ENCODE data around the gene TRIO. TPM values are rescaled to one million over a fixed set of nuclear protein-coding genes. Genes with fewer than 3 reads are reported as not detected.

TRIO gene
- total and polyA plus RNA-seq, 3 experiments from 2014 or later: 0.89 to 4.4 (median 4.2) TPM

- Histone ChIP-seq H3K27me3 (ENCODE audit: insufficient read depth, low read length, poor library complexity, severe bottlenecking) (no peaks in the 10 kb centered on the region), H3K4me3 (ENCODE audit: low read length) (no peak overlapping the region), H3K9me3 (ENCODE audit: low read length) (no peaks in the 10 kb centered on the region), H3K27ac (ENCODE audit: low read depth, low read length) (no peak overlapping the region), H3K4me1 (ENCODE audit: insufficient read depth, low read length) (no peaks in the 10 kb centered on the region), H3K36me3 (ENCODE audit: insufficient read depth, low read length) (no peaks in the 10 kb centered on the region)
- CTCF ChIA-PET: no interaction called here
- no peak overlapping the region for H3K27ac Mint-ChIP-seq
- POLR2A ChIA-PET: no interaction called here
- H3K36me3 Mint-ChIP-seq: no peaks in the 10 kb centered on the region
- H3K9me3 Mint-ChIP-seq: no peaks in the 10 kb centered on the region
- no peak for DNase-seq
- no peaks in the 10 kb centered on the region for H3K4me1 Mint-ChIP-seq
- H3K27me3 Mint-ChIP-seq: no peaks in the 10 kb centered on the region
- H3K4me3 Mint-ChIP-seq: no peak overlapping the region
Measured at GRCh38 chr5:14469551-14470377, 326.6 kb downstream of the TRIO start.

- POLR2A ChIA-PET: no interaction called here
- no peaks in the 10 kb centered on the region for H3K36me3 ChIP-seq (ENCODE audit: insufficient read depth, low read length)
Measured at GRCh38 chr5:14471507-14471906, 328.4 kb downstream of the TRIO start.

GRCh38 chr5:14472986-14473567 lies 329.9 kb downstream of the TRIO start:
- H3K27ac ChIP-seq (ENCODE audit: low read depth, low read length): no peak overlapping the region
- Mint-ChIP-seq H3K9me3 (no peaks in the 10 kb centered on the region), H3K27me3 (peaks cover 0 to 5% of the 10 kb centered on the region in 2 donors), H3K27ac (no peak overlapping the region), H3K4me3 (no peak overlapping the region), H3K4me1 (no peaks in the 10 kb centered on the region), H3K36me3 (no peaks in the 10 kb centered on the region)
- H3K9me3 ChIP-seq (ENCODE audit: low read length): no peaks in the 10 kb centered on the region
- H3K27me3 ChIP-seq (ENCODE audit: insufficient read depth, low read length, poor library complexity, severe bottlenecking): no peaks in the 10 kb centered on the region
- no peaks in the 10 kb centered on the region for H3K36me3 ChIP-seq (ENCODE audit: insufficient read depth, low read length)
- POLR2A ChIA-PET: no interaction called here
- H3K4me3 ChIP-seq (ENCODE audit: low read length): no peak overlapping the region
- H3K4me1 ChIP-seq (ENCODE audit: insufficient read depth, low read length): no peaks in the 10 kb centered on the region
- DNase-seq: no peak
- CTCF ChIA-PET: no interaction called here

More at GRCh38 chr5:14471507-14471906, 328.4 kb downstream of the TRIO start:
- no peaks in the 10 kb centered on the region for H3K36me3 Mint-ChIP-seq
- no peaks in the 10 kb centered on the region for H3K27me3 ChIP-seq (ENCODE audit: insufficient read depth, low read length, poor library complexity, severe bottlenecking)
- no peaks in the 10 kb centered on the region for H3K4me1 ChIP-seq (ENCODE audit: insufficient read depth, low read length)
- no peaks in the 10 kb centered on the region for H3K4me1 Mint-ChIP-seq
- H3K9me3 ChIP-seq (ENCODE audit: low read length): no peaks in the 10 kb centered on the region
- CTCF ChIA-PET: no interaction called here
- H3K4me3 Mint-ChIP-seq: no peak overlapping the region
- no peak overlapping the region for H3K4me3 ChIP-seq (ENCODE audit: low read length)
- peaks cover 0 to 5% of the 10 kb centered on the region in 2 donors for H3K27me3 Mint-ChIP-seq
- no peak overlapping the region for H3K27ac ChIP-seq (ENCODE audit: low read depth, low read length)
- DNase-seq: no peak
- H3K27ac Mint-ChIP-seq: peak overlapping the region in 1 of 8 donors; percentile 26
- H3K9me3 Mint-ChIP-seq: no peaks in the 10 kb centered on the region

- Histone ChIP-seq H3K4me1 (ENCODE audit: insufficient read depth, low read length) (no peaks in the 10 kb centered on the region), H3K27ac (ENCODE audit: low read depth, low read length) (no peak overlapping the region), H3K4me3 (ENCODE audit: low read length) (no peak overlapping the region), H3K27me3 (ENCODE audit: insufficient read depth, low read length, poor library complexity, severe bottlenecking) (no peaks in the 10 kb centered on the region), H3K36me3 (ENCODE audit: insufficient read depth, low read length) (no peaks in the 10 kb centered on the region), H3K9me3 (ENCODE audit: low read length) (no peaks in the 10 kb centered on the region)
- Mint-ChIP-seq H3K27ac (no peak overlapping the region), H3K27me3 (peaks cover 0 to 7% of the 10 kb centered on the region in 2 donors), H3K36me3 (no peaks in the 10 kb centered on the region), H3K4me3 (no peak overlapping the region), H3K4me1 (no peaks in the 10 kb centered on the region), H3K9me3 (no peaks in the 10 kb centered on the region)
- DNase-seq: no peak
- CTCF ChIA-PET: interaction anchor here (1.2 kb wide), 2 partner anchors 13 to 107 kb away, joined by 3 to 4 read pairs; no protein-coding TSS in a partner anchor
- POLR2A ChIA-PET: no interaction called here
Measured at GRCh38 chr5:14475045-14475444, 331.9 kb downstream of the TRIO start.

GRCh38 chr5:14476786-14477435 lies 333.8 kb downstream of the TRIO start:
- no peaks in the 10 kb centered on the region for H3K9me3 Mint-ChIP-seq
- POLR2A ChIA-PET: no interaction called here

GRCh38 chr5:14479143-14479696 lies 336.1 kb downstream of the TRIO start:
- Mint-ChIP-seq H3K27ac (peak overlapping the region in 1 of 8 donors; percentile 10), H3K4me1 (no peaks in the 10 kb centered on the region), H3K9me3 (no peaks in the 10 kb centered on the region), H3K27me3 (peaks cover 1 to 7% of the 10 kb centered on the region in 2 donors), H3K36me3 (no peaks in the 10 kb centered on the region), H3K4me3 (no peak overlapping the region)
- ChIA-PET POLR2A (no interaction called here), CTCF (no interaction called here)
- no peaks in the 10 kb centered on the region for H3K9me3 ChIP-seq (ENCODE audit: low read length)
- H3K27me3 ChIP-seq (ENCODE audit: insufficient read depth, low read length, poor library complexity, severe bottlenecking): no peaks in the 10 kb centered on the region
- H3K27ac ChIP-seq (ENCODE audit: low read depth, low read length): no peak overlapping the region
- H3K4me1 ChIP-seq (ENCODE audit: insufficient read depth, low read length): no peaks in the 10 kb centered on the region
- no peaks in the 10 kb centered on the region for H3K36me3 ChIP-seq (ENCODE audit: insufficient read depth, low read length)
- DNase-seq: no peak
- no peak overlapping the region for H3K4me3 ChIP-seq (ENCODE audit: low read length)

More at GRCh38 chr5:14476786-14477435, 333.8 kb downstream of the TRIO start:
- H3K27ac Mint-ChIP-seq: no peak overlapping the region
- no peak overlapping the region for H3K27ac ChIP-seq (ENCODE audit: low read depth, low read length)
- no peak overlapping the region for H3K4me3 Mint-ChIP-seq
- H3K36me3 Mint-ChIP-seq: no peaks in the 10 kb centered on the region
- H3K9me3 ChIP-seq (ENCODE audit: low read length): no peaks in the 10 kb centered on the region
- DNase-seq: no peak
- CTCF ChIA-PET: interaction anchor here (1.3 kb wide), 1 partner anchor 125 kb away, joined by 3 read pairs; no protein-coding TSS in a partner anchor
- no peak overlapping the region for H3K4me3 ChIP-seq (ENCODE audit: low read length)
- no peaks in the 10 kb centered on the region for H3K4me1 Mint-ChIP-seq
- H3K27me3 ChIP-seq (ENCODE audit: insufficient read depth, low read length, poor library complexity, severe bottlenecking): no peaks in the 10 kb centered on the region
- H3K4me1 ChIP-seq (ENCODE audit: insufficient read depth, low read length): no peaks in the 10 kb centered on the region
- H3K27me3 Mint-ChIP-seq: peaks cover 0 to 7% of the 10 kb centered on the region in 2 donors
- H3K36me3 ChIP-seq (ENCODE audit: insufficient read depth, low read length): no peaks in the 10 kb centered on the region

GRCh38 chr5:14481349-14481748 lies 338.2 kb downstream of the TRIO start:
- CTCF ChIA-PET: no interaction called here
- POLR2A ChIA-PET: interaction anchor here (0.7 kb wide), 1 partner anchor 16 kb away, joined by 7 read pairs; no protein-coding TSS in a partner anchor
- no peak overlapping the region for H3K4me3 Mint-ChIP-seq

GRCh38 chr5:14482085-14482484 lies 338.9 kb downstream of the TRIO start:
- H3K4me3 ChIP-seq (ENCODE audit: low read length): no peak overlapping the region
- Mint-ChIP-seq H3K4me1 (no peaks in the 10 kb centered on the region), H3K27ac (no peak overlapping the region), H3K4me3 (no peak overlapping the region), H3K27me3 (peaks cover 1 to 2% of the 10 kb centered on the region in 2 donors), H3K9me3 (no peaks in the 10 kb centered on the region), H3K36me3 (no peaks in the 10 kb centered on the region)
- no peaks in the 10 kb centered on the region for H3K36me3 ChIP-seq (ENCODE audit: insufficient read depth, low read length)
- H3K27me3 ChIP-seq (ENCODE audit: insufficient read depth, low read length, poor library complexity, severe bottlenecking): no peaks in the 10 kb centered on the region
- H3K27ac ChIP-seq (ENCODE audit: low read depth, low read length): no peak overlapping the region
- H3K4me1 ChIP-seq (ENCODE audit: insufficient read depth, low read length): no peaks in the 10 kb centered on the region
- no peaks in the 10 kb centered on the region for H3K9me3 ChIP-seq (ENCODE audit: low read length)
- ChIA-PET POLR2A (interaction anchor here (0.7 kb wide), 1 partner anchor 16 kb away, joined by 7 read pairs; no protein-coding TSS in a partner anchor), CTCF (no interaction called here)
- no peak for DNase-seq

More at GRCh38 chr5:14481349-14481748, 338.2 kb downstream of the TRIO start:
- Mint-ChIP-seq H3K4me1 (no peaks in the 10 kb centered on the region), H3K27me3 (peaks cover 1 to 2% of the 10 kb centered on the region in 2 donors), H3K9me3 (no peaks in the 10 kb centered on the region), H3K27ac (no peak overlapping the region), H3K36me3 (no peaks in the 10 kb centered on the region)
- Histone ChIP-seq H3K27ac (ENCODE audit: low read depth, low read length) (no peak overlapping the region), H3K36me3 (ENCODE audit: insufficient read depth, low read length) (no peaks in the 10 kb centered on the region), H3K27me3 (ENCODE audit: insufficient read depth, low read length, poor library complexity, severe bottlenecking) (no peaks in the 10 kb centered on the region), H3K9me3 (ENCODE audit: low read length) (no peaks in the 10 kb centered on the region), H3K4me1 (ENCODE audit: insufficient read depth, low read length) (no peaks in the 10 kb centered on the region), H3K4me3 (ENCODE audit: low read length) (no peak overlapping the region)
- DNase-seq: no peak

Measured in CD8-positive, alpha-beta memory T cell (primary cell).